Body of pancreas (tissue), 4 donors: ENCODE results near the gene SUSD3. TPM values are rescaled to one million over a fixed set of nuclear protein-coding genes. Genes with fewer than 3 reads are reported as not detected.

ENCODE experiments used
- ATAC-seq: fragments of 150-250 bp; one replicate; pipeline ENCODE4 v1.9.1; 2016
- DNase-seq, 4 donors: peaks; one replicate each; pipeline ENCODE4 v3.0.0-alpha.2; 2019
- H3K27ac ChIP-seq, 4 donors: fragments of 200-600 bp; sonication (generic); 1 replicate in 3 of 4; 2 replicates in 1 of 4; pipeline versions ENCODE4 v1.5.1 to v1.6.1; 2016 to 2019; ENCODE audit warnings: mild to moderate bottlenecking in 1 of 4, mixed read lengths in 1 of 4, moderate library complexity in 1 of 4
- H3K27me3 ChIP-seq, 2 donors: fragments of 200-600 bp; sonication (generic); one replicate each; pipeline ENCODE4 v1.6.0; 2016; ENCODE audit warnings: mild to moderate bottlenecking in 1 of 2
- H3K36me3 ChIP-seq, 2 donors: fragments of 200-600 bp; sonication (generic); replicated peaks in 1 of 2; 2 replicates each; pipeline ENCODE4 v1.5.1; 2016; ENCODE audit warnings: low read depth in 2 of 2; ENCODE audit not compliant: insufficient read depth in 1 of 2
- H3K4me1 ChIP-seq: fragments of 200-600 bp; sonication (generic); one replicate; pipeline ENCODE4 v1.6.0; 2016
- H3K4me3 ChIP-seq, 2 donors: fragments of 200-600 bp; sonication (generic); 1 replicate in 1 of 2; 2 replicates in 1 of 2; pipeline ENCODE4 v1.5.1; 2016 to 2019
- H3K9me3 ChIP-seq, 3 donors: fragments of 200-600 bp; sonication (generic); 1 replicate in 2 of 3; 2 replicates in 1 of 3; pipeline ENCODE4 v1.5.1; 2016
- POLR2A ChIP-seq, 3 donors: fragments of 450-650 bp; IDR thresholded peaks; one replicate each; pipeline ENCODE4 v1.6.1; 2016; ENCODE audit warnings: antibody characterized with exemption in 3 of 3, mild to moderate bottlenecking in 2 of 3
- WGBS, 2 donors: methylation state at CpG; one replicate each; pipeline ENCODE4 v1.1.5; 2017; 5-methylcytosine and 5-hydroxymethylcytosine counted together
- intact Hi-C: fragments of 100-400 bp; cut with DNase I; formaldehyde crosslinking; loops from one replicate; pipeline ENCODE4 v1.15.1; 2023
- total RNA-seq, 2 donors: library from RNA; depleted of rRNA; stranded (reverse); fragments of >200 nt; gene quantifications; one replicate each; pipeline ENCODE4 v1.1.0, GENCODE V29; 2016
- TF ChIP-seq, protein P1 (sequence below), 7 experiments: fragments of 450-650 bp in 4 of 7; fragments of 200-600 bp in 3 of 7; sonication (generic) in 3 of 7; IDR thresholded peaks; one replicate each; pipeline ENCODE4 v1.5.1; 2016 to 2019; ENCODE audit warnings: antibody characterized with exemption in 7 of 7

SUSD3 gene
- total RNA-seq, 2 donors from 2014 or later: 3.6 TPM; not detected in 1

GRCh38 chr9:93131599-93132286 is 73.2 kb downstream of the SUSD3 start:
- ATAC-seq: no peak
- H3K27ac ChIP-seq: peak overlapping the region in 3 of 4 donors; percentile 22 to 90 (median 90)
- H3K4me3 ChIP-seq: no peak overlapping the region
- H3K9me3 ChIP-seq: no peaks in the 10 kb centered on the region
- peak in 1 of 4 donors; percentile 9 for DNase-seq
- H3K36me3 ChIP-seq: no peaks in the 10 kb centered on the region
- WGBS, 2 donors: 87 to 88% methylated on average over 12 to 13 of the region's 13 CpGs
- no peak for TF ChIP-seq POLR2A (IDR thresholded peaks at IDR 0.05)
- TF ChIP-seq, protein P1, sequence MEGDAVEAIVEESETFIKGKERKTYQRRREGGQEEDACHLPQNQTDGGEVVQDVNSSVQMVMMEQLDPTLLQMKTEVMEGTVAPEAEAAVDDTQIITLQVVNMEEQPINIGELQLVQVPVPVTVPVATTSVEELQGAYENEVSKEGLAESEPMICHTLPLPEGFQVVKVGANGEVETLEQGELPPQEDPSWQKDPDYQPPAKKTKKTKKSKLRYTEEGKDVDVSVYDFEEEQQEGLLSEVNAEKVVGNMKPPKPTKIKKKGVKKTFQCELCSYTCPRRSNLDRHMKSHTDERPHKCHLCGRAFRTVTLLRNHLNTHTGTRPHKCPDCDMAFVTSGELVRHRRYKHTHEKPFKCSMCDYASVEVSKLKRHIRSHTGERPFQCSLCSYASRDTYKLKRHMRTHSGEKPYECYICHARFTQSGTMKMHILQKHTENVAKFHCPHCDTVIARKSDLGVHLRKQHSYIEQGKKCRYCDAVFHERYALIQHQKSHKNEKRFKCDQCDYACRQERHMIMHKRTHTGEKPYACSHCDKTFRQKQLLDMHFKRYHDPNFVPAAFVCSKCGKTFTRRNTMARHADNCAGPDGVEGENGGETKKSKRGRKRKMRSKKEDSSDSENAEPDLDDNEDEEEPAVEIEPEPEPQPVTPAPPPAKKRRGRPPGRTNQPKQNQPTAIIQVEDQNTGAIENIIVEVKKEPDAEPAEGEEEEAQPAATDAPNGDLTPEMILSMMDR (IDR thresholded peaks at IDR 0.05): no peak
- H3K4me1 ChIP-seq: peaks cover 65% of the 10 kb centered on the region
- intact Hi-C loops: no loop called here
- no peaks in the 10 kb centered on the region for H3K27me3 ChIP-seq

DNA sequence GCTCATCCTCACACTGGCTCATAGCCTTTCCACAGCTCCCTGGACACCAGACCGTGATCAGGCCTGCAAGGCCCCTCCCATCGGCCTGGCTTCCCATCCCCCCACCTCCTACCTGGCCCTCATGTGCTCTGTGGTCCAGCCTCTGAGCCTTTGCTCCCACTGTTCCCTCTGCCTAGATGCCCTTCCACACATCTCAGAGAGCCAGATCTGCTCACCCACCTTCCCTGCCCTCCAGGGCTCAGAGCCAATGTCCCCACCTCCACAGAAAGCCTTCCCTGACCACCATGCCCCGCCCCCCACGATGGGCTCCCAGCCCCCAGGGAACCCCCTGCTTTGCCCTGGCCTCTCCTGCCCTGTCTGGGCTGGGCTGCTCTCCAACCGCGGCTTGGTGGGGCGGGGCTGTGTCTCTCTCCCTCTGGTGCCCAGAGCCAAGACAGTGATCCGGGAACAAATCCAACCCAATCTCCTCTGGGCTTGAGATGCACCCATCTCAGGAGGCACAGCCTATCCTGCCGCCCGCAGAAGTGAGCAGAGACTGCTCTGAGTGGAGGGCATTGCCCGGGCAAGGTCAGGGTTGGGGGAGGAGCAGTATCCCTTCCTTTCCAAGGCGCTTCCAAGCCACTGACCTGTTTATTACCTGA is 73.9 kb downstream of the SUSD3 start:
- H3K36me3 ChIP-seq: no peaks in the 10 kb centered on the region
- H3K4me3 ChIP-seq: no peak overlapping the region
- no peaks in the 10 kb centered on the region for H3K9me3 ChIP-seq
- WGBS, 2 donors: 16 to 18% methylated on average over 2 to 12 of the region's 12 CpGs
- DNase-seq: peak; percentile 63 to 79 (median 64)
- H3K27ac ChIP-seq: peak overlapping the region; percentile 90 to 97 (median 92)
- H3K27me3 ChIP-seq: no peaks in the 10 kb centered on the region
- peak; percentile 7 for ATAC-seq
- peaks cover 65% of the 10 kb centered on the region for H3K4me1 ChIP-seq
- intact Hi-C loops: no loop called here
- TF ChIP-seq, protein P1 (IDR thresholded peaks at IDR 0.05): no peak
- no peak for TF ChIP-seq POLR2A (IDR thresholded peaks at IDR 0.05)

GRCh38 chr9:93132946-93133680 is 74.6 kb downstream of the SUSD3 start:
- 7 to 17% methylated on average over 19 to 21 of the region's 21 CpGs for WGBS, 2 donors
- Histone ChIP-seq H3K27me3 (no peaks in the 10 kb centered on the region), H3K36me3 (no peaks in the 10 kb centered on the region), H3K9me3 (no peaks in the 10 kb centered on the region), H3K4me3 (peak overlapping the region; percentile 40 to 70), H3K27ac (peak overlapping the region; percentile 90 to 97 (median 92)), H3K4me1 (peaks cover 65% of the 10 kb centered on the region)
- intact Hi-C loops: no loop called here
- ATAC-seq (peak; percentile 16), DNase-seq (peak in 3 of 4 donors; percentile 43 to 56 (median 53))
- no peak for TF ChIP-seq POLR2A (IDR thresholded peaks at IDR 0.05)
- TF ChIP-seq, protein P1 (IDR thresholded peaks at IDR 0.05): no peak

GRCh38 chr9:93133681-93134014 is 75.1 kb downstream of the SUSD3 start:
- no peaks in the 10 kb centered on the region for H3K9me3 ChIP-seq
- WGBS, 2 donors: 0% methylated on average over 5 to 34 of the region's 34 CpGs
- peaks cover 65% of the 10 kb centered on the region for H3K4me1 ChIP-seq
- H3K27me3 ChIP-seq: no peaks in the 10 kb centered on the region
- peak; percentile 80 for ATAC-seq
- H3K36me3 ChIP-seq: no peaks in the 10 kb centered on the region
- H3K4me3 ChIP-seq: peak overlapping the region; percentile 40 to 70
- H3K27ac ChIP-seq: peak overlapping the region; percentile 90 to 97 (median 92)
- intact Hi-C loops: no loop called here
- TF ChIP-seq POLR2A (IDR thresholded peaks at IDR 0.05): peak in 2 of 3 donors; percentile 77 to 78
- TF ChIP-seq, protein P1 (IDR thresholded peaks at IDR 0.05): no peak
- peak; percentile 82 to 90 (median 88) for DNase-seq
